Activated CD4-positive, CD25-positive, alpha-beta regulatory T cell treated with anti-CD3 and anti-CD28 coated beads, Interleukin-2, amount 50 U/mL, for 16 hours (primary cell): ENCODE results near the gene FAU.

ENCODE experiments used
- DNase-seq: peaks from one replicate; pipeline ENCODE4 v3.0.0-alpha.2; 2020; ENCODE audit warnings: low read depth, low spot score

Gene FAU

GRCh38 chr11:65135633-65136145 is 13.8 kb upstream of the FAU start:
- DNase-seq: no peak

GRCh38 chr11:65134952-65135632 is 13.2 kb upstream of the FAU start:
- peak; percentile 66 for DNase-seq

GRCh38 chr11:65134240-65134951 is 12.5 kb upstream of the FAU start, which contains the start of gene SYVN1:
TSS of gene SYVN1 (minus strand) at chr11:65134519. CDS start at chr11:65133601, 918 bp downstream.
- DNase-seq: peak; percentile 93

GRCh38 chr11:65133724-65134123 is 11.8 kb upstream of the FAU start:
- DNase-seq: no peak

- no peak for DNase-seq
Observed at GRCh38 chr11:65132988-65133700, 11.2 kb upstream of the FAU start.

- no peak for DNase-seq
Observed at GRCh38 chr11:65132238-65132987, 10.5 kb upstream of the FAU start.

GRCh38 chr11:65131895-65132237 is 9.9 kb upstream of the FAU start:
- DNase-seq: no peak

GRCh38 chr11:65131417-65131776 is 9.5 kb upstream of the FAU start:
- no peak for DNase-seq

- no peak for DNase-seq
Observed at GRCh38 chr11:65130631-65131416, 8.9 kb upstream of the FAU start.

GRCh38 chr11:65129649-65130441 is 7.9 kb upstream of the FAU start:
- DNase-seq: no peak

- DNase-seq: no peak
Observed at GRCh38 chr11:65128182-65129145, 6.5 kb upstream of the FAU start.

- no peak for DNase-seq
Observed at GRCh38 chr11:65127473-65128181, 5.7 kb upstream of the FAU start.

- no peak for DNase-seq
Observed at GRCh38 chr11:65126624-65127274, 4.8 kb upstream of the FAU start.

- DNase-seq: no peak
Observed at GRCh38 chr11:65125197-65126056, 3.5 kb upstream of the FAU start.

GRCh38 chr11:65124480-65125196 is 2.7 kb upstream of the FAU start:
- no peak for DNase-seq

- DNase-seq: no peak
Observed at GRCh38 chr11:65121447-65121864, 478 bp downstream of the FAU start.
